CD4-positive, alpha-beta T cell treated with Interferon gamma for 1 hour (primary cell): ENCODE data around the gene NCS1.

Experiments
- DNase-seq: peaks from one replicate; pipeline ENCODE4 v3.0.0-alpha.2; 2020

NCS1 gene

DNA sequence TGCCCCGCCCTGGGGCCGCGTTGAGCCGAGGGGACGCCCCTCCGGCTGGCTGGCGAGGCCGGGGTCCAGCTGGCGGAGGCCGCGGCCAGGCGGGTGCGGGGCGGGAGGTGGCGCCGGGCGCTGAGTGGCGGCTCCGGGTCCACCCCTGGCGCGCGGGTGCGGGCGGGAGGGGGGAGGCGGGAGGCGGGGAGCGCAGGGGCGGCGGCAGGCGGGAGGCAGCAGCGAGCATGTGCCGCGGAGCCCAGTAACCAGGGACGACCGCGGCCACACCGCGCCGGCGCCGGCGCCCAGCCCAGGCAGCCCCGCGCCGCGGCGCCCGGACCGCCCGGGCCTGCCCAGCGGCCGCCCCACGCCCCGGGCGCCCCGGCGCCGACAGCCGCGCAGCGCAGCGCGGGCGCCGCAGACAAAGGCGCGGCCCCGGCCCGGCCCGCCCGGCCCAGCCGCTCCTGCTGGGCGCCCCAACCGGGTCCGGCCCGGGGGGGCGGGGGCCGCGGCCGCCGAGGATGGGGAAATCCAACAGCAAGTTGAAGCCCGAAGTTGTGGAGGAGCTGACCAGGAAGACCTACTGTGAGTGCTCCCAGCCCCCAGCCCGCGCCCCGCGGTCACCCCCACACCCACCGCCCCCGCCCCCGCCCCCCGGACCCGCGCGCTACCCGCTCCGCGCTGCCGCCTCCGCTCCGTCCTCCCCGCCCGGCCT lies at the start of gene NCS1:
Gene NCS1 (plus strand): TSS at position 244 of the 697 bp plus-strand sequence. CDS start 260 bp downstream, at position 504.
- peak; percentile 20 for DNase-seq

DNA sequence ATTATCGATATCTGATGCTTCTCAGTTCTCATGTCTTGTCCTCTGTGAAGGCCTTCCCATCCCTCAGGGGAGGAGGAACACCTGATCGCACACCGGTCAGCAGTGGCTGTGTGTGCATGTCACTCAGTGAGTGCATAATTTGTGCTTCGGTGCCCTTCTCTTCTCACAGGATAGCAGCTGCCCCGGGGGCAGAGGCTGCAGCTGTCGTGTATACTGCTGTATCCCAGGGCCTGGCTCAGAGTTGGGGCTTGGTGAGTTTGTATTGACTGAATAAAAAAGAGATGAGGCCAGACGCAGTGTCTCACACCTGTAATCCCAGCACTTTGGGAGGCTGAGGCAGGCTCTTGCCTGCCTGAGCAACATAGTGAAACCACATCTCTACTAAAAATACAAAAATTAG lies 49.7 kb upstream of the NCS1 start:
- no peak for DNase-seq

GRCh38 chr9:130124085-130124860 lies 47.9 kb upstream of the NCS1 start:
- DNase-seq: no peak

- no peak for DNase-seq
These were observed 45.3 kb upstream of the NCS1 start for GRCh38 chr9:130126721-130127433.

DNA sequence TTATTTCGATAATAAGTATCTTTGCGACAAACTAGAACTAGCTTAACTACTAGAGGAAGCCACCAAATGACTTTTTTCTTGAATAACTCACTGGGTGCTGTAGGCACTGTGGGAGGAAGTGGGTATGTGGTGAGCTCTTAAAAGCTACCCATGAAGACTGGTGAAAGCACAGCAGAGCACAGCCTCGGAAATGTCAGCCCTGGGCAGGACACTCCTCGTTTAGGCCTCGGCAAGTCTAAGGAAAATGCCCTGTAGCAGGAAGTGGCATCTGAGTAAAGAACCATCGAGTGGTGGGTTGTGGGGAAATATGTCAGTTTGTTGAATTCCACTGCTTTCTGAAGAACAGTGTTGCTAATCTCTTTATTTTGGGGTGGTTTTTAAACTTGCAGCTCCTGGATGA lies 44.0 kb upstream of the NCS1 start:
- peak; percentile 65 for DNase-seq

DNA sequence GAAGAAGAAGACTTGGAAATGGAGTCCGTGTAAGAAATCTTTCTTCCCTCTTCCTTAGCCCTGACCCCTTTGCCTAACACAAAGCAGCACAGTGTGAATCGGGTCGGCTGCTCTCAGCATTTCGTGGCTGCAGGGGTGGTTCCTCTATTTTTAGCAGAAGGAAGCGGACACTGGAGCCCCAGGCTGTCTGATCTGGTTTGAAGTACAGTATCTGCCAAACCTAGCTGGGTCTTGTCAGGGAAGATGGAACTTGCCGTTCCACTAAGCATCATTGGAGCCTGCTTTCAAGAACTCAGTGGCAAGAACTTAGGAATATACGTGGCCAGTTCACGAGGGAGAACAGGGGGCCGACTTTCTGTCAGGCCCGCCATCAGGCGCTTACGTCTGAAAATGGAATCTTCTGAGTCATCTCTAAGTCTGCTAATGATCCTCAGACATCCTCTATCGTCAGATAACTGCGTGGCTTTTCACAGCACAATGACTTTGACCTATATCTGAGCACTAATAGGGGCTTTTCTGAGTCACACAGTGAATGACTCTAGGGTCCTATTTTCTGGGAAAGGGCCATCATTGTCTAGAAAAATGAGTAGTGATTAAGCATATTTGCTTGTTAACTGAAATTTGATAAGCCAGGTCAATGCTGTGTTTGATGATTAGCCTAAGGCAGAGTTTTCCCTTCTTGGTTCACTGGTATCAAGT lies 43.3 kb upstream of the NCS1 start:
- DNase-seq: peak; percentile 61

DNA sequence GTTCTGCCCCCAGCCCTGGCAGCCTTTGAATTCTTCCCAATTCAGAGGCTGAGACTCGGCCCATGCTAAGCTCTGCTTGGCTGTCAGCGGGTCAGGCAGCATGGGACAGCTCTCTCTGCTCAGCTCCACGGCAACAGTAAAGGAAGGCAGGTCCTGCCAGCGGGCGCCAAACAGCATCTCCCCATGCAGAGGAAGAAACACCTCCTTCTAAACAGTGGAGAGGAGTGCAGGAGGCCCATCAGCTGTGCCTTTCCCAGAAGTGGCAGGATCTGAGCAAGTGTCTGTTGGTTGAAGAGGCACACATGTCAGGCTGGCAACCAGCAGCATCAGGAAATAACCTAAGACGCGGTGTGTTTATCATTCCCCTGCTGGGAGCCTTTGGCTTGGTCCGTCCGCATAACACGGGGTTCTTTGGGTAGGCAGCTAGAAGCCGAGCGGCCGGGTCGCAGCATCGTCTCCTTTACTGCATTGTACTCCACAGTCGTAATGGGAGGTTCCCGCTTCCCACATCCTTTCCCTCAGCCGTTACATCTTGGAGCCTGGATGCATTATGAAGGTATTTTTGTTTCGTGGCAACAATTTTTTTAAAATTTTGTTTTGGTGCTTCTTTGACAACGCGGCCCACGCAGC lies 42.7 kb upstream of the NCS1 start:
- no peak for DNase-seq

GRCh38 chr9:130132746-130133145 lies 39.5 kb upstream of the NCS1 start:
- no peak for DNase-seq

GRCh38 chr9:130137081-130137640 lies 35.0 kb upstream of the NCS1 start:
- DNase-seq: no peak

DNA sequence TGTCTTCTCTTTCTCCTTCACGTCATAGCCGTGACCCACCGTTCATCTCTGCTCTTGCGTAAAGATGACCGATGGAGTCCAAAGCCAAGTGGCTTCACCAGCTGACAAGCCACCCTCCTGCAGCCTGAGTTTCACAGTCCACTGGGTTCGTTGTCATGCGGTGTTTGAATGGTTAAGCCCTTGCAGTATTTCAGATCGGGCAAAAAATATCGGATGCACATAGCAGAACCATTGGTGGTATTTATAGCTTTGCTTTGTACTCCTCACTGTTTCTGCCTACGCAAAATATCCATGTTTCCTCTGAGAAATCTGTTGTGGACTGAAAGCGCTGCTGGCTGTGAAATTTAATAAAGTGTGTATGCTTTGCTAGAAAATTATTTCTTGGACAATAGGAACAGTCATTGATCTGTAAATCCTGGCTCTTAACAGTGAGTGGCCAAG lies 34.5 kb upstream of the NCS1 start:
- no peak for DNase-seq

- DNase-seq: peak; percentile 51
These were observed 34.0 kb upstream of the NCS1 start for GRCh38 chr9:130138171-130138653.

DNA sequence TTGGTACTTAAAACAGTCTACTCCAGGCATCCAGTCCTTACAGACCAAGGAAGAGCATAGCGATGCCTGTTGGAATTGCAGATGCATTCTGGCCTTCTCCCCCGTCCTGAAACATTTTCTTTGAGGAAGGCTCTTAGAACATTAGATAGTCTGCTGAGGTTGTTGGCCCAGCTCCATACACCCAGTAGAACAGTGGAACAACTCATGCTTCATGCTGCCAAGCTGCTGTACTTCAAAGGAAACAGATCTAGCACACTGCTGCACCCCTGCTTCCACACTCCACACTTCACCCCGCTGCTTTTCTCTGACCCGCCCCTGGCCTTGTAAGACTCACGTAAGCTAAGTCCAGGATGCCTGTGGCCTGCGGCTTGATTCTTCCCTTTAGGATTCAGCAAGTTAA lies 33.4 kb upstream of the NCS1 start:
- DNase-seq: no peak

- no peak for DNase-seq
These were observed 33.0 kb upstream of the NCS1 start for GRCh38 chr9:130139251-130139650.

GRCh38 chr9:130140706-130141105 lies 31.5 kb upstream of the NCS1 start:
- peak; percentile 14 for DNase-seq

DNA sequence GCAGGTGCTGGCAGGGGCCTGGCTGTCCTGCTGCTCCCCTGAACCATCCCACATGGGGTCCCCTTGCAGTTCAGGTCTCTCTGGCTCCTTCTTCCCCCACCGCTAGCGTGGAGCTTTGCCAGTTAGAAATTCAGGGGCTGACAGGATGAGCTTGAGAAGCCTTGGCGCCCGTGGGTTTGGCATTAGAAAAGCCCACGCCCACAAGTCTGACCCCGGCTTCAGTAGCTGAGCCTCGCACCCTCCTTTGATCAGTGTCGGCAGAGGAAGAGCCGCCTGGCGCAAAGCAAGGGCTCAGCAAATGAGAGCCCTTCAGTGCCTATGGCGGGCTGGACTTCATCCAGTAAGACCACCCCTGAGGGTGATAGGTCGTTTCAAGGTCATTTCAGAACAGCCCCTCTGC lies 30.1 kb upstream of the NCS1 start:
- no peak for DNase-seq

DNA sequence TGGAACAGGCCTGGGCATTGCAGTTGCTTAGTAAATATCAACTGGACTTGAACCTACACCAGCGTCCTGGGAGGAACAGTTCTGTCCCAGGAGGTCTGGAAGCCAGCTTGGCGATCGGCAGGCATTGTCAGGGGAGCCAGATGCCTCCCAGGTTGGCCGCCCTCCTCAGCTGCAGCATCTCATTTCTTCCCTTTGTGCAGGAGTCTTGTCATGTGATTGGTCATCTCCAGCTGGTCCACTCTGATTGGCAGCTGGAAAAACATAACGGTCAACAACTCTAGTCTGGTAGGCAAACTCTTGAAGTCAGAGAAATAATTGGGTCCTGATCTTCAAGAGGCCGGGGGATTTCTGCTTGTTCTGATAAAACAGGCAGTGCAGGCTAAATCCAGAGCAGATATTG lies 29.6 kb upstream of the NCS1 start:
- DNase-seq: no peak

GRCh38 chr9:130143279-130143893 lies 28.8 kb upstream of the NCS1 start:
- DNase-seq: no peak

DNA sequence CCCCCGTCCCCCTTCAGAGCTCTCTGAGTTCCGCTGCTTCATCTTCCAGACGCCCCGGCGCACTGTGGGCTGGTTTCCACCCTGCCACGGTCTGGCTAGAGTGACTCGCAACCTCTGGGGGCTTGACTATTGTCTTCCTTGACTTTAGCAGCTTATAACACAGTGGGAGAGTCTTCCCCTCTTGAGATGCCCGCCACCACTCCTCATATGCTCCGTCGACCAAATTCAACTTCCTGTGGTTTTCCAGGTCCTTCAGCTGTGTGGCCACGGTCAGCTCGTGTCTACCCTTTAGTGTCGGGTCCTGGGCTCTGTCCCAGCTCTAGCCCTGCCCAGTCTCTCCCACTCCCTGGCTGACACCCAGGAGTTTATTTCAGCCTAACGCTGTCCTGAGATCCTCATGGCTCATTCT lies 28.2 kb upstream of the NCS1 start:
- no peak for DNase-seq

DNA sequence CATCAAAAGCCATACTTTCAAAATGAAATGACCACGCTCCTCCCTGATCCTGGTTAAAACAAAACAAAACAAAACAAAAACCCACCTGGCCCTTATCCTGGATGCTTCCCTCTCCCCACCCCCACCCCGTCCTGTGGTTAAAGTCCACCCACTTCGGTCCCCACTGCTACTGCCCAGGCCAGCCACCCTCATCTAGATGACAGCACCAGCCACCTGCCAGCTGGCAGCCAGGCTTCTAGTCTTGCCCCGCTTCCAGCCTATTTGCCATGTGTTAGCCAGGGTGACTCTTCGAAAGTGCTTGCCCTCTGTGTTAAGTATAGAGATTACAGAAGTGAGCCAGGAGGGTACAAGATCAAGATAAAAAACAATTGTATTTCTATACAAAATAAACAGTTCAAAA lies 27.5 kb upstream of the NCS1 start:
- no peak for DNase-seq

GRCh38 chr9:130145658-130146057 lies 26.5 kb upstream of the NCS1 start:
- DNase-seq: no peak

GRCh38 chr9:130147198-130147597 lies 25.0 kb upstream of the NCS1 start:
- DNase-seq: no peak

- DNase-seq: no peak
These were observed 24.3 kb upstream of the NCS1 start for GRCh38 chr9:130147910-130148309.
